ENCODE results near the gene SSX2IP. TPM values are rescaled to one million over a fixed set of nuclear protein-coding genes. Genes with fewer than 3 reads are reported as not detected.
"Not testable (repeated sequence)": the region's sequence is repeated elsewhere in the genome, so short reads cannot be mapped to it uniquely, and the experiment has no call there.

Gene SSX2IP
- total RNA-seq, 1 donor from 2014 or later: 6.1 TPM

DNA sequence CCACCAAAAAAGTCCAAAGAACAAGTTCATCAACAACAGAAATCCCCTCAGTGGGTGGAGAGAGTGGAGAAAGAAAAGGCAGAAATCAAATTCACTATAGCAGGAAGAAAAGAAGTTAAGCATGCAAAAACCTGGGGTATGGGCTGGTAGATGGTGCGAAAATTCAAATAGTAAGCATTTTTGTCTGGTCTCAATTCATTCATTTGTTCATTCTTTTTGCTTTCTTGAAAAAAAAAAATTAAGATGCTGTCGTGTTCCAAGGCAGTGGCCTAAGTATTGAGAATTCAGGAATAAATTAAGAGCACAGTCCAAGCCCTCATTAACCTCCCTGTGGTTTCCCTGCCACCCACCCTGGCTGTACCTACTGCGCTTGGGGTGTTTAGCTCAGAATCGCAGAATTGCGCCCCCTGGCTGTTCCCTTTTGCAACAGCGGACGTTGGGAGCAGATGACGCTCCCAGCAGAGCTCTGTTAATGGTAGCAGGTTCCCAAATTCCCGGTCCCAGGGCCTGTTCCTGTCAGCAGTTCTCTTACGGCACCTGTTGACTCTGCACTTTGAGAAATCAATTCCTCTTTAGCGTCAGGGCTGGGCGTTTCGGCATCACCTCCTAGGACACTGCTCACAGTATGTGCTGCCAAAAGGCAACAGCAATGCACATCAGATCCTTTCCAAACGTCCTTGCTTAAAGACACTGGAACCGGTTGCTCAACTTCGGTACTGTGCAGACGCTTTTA is 34.0 kb upstream of the SSX2IP start:
- no peak for DNase-seq (ENCODE audit: low spot score)
- no peak overlapping the region for H3K27ac Mint-ChIP-seq (ENCODE audit: unreplicated experiment)

DNA sequence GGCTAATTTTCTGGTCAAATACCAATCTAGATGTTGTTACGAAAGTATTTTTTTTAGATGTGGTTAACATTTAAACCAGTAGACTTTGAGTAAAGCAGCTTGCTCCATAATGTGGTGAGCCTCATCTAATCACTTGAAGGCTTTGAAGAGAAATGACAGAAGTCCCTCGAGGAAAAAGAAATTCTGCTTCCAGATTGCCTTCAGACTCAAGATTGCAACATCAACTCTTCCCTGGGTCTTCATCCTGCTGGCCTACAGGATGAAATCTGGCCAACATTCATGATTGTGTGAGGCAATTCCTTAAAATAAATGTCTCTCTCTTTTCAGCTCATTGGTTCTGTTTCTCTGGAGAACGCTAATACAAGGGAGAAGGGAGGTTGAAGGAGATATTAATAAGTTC is 32.5 kb upstream of the SSX2IP start:
- Mint-ChIP-seq H3K9me3 (ENCODE audit: low read depth) (peaks cover 2% of the 10 kb centered on the region), H3K27ac (ENCODE audit: unreplicated experiment) (no peak overlapping the region), H3K36me3 (ENCODE audit: low read depth) (no peaks in the 10 kb centered on the region), H3K4me1 (ENCODE audit: low read depth) (peaks cover 42% of the 10 kb centered on the region), H3K4me3 (ENCODE audit: unreplicated experiment) (no peak overlapping the region), H3K27me3 (ENCODE audit: low read depth) (no peaks in the 10 kb centered on the region)
- no peak for DNase-seq (ENCODE audit: low spot score)
- TF ChIP-seq, protein P1, sequence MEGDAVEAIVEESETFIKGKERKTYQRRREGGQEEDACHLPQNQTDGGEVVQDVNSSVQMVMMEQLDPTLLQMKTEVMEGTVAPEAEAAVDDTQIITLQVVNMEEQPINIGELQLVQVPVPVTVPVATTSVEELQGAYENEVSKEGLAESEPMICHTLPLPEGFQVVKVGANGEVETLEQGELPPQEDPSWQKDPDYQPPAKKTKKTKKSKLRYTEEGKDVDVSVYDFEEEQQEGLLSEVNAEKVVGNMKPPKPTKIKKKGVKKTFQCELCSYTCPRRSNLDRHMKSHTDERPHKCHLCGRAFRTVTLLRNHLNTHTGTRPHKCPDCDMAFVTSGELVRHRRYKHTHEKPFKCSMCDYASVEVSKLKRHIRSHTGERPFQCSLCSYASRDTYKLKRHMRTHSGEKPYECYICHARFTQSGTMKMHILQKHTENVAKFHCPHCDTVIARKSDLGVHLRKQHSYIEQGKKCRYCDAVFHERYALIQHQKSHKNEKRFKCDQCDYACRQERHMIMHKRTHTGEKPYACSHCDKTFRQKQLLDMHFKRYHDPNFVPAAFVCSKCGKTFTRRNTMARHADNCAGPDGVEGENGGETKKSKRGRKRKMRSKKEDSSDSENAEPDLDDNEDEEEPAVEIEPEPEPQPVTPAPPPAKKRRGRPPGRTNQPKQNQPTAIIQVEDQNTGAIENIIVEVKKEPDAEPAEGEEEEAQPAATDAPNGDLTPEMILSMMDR (IDR thresholded peaks at IDR 0.05): no peak

More for the DNA sequence above, 34.0 kb upstream of the SSX2IP start:
- Mint-ChIP-seq H3K4me3 (ENCODE audit: unreplicated experiment) (no peak overlapping the region), H3K9me3 (ENCODE audit: low read depth) (peaks cover 2% of the 10 kb centered on the region), H3K27me3 (ENCODE audit: low read depth) (no peaks in the 10 kb centered on the region), H3K36me3 (ENCODE audit: low read depth) (no peaks in the 10 kb centered on the region), H3K4me1 (ENCODE audit: low read depth) (peaks cover 48% of the 10 kb centered on the region)
- TF ChIP-seq, protein P1 (IDR thresholded peaks at IDR 0.05): peak; percentile 53

DNA sequence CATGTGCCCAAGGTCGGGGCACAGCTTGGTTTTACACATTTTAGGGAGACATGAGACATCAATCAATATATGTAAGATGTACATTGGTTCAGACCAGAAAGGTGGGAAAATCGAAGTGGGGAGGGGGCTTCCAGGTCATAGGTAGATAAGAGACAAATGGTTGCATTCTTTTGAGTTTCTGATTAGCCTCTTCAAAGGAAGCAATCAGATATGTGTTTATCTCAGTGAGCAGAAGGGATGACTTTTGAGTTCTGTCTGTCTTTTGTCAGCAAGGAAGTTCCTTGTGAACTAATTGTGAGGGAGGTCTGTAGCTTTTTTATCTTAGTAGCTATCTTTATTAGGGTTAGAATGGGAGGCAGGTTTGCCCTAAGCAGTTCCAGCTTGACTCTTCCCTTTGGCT is 31.6 kb upstream of the SSX2IP start:
- peaks cover 33% of the 10 kb centered on the region for H3K4me1 Mint-ChIP-seq (ENCODE audit: low read depth)
- H3K4me3 Mint-ChIP-seq (ENCODE audit: unreplicated experiment); DNase-seq (ENCODE audit: low spot score); H3K27me3 Mint-ChIP-seq (ENCODE audit: low read depth); H3K36me3 Mint-ChIP-seq (ENCODE audit: low read depth); H3K9me3 Mint-ChIP-seq (ENCODE audit: low read depth); H3K27ac Mint-ChIP-seq (ENCODE audit: unreplicated experiment): not testable (repeated sequence)

DNA sequence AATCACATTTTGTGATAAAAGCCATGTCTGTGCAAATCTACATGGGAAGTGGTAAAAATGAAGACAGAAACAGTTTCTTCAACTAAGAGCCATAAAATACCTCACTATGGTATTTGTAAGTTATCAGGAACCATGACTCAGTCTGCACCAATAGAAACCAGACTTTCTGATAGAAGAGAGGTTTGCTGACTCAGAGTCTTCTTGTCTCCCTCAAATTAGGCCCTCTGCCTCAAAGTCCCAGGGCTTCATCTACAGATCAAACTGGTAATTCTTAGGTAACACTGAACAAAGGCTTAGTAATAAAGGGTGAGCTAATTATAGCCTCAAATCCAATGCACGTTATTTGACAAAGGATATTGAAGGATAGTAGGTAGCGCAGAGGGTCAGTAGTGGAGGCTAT is 30.9 kb upstream of the SSX2IP start:
- H3K27ac Mint-ChIP-seq (ENCODE audit: unreplicated experiment): no peak overlapping the region
- H3K27me3 Mint-ChIP-seq (ENCODE audit: low read depth): no peaks in the 10 kb centered on the region
- no peaks in the 10 kb centered on the region for H3K36me3 Mint-ChIP-seq (ENCODE audit: low read depth)
- no peak overlapping the region for H3K4me3 Mint-ChIP-seq (ENCODE audit: unreplicated experiment)
- peaks cover 2% of the 10 kb centered on the region for H3K9me3 Mint-ChIP-seq (ENCODE audit: low read depth)
- no peak for DNase-seq (ENCODE audit: low spot score)
- TF ChIP-seq, protein P1 (IDR thresholded peaks at IDR 0.05): no peak
- peaks cover 26% of the 10 kb centered on the region for H3K4me1 Mint-ChIP-seq (ENCODE audit: low read depth)

DNA sequence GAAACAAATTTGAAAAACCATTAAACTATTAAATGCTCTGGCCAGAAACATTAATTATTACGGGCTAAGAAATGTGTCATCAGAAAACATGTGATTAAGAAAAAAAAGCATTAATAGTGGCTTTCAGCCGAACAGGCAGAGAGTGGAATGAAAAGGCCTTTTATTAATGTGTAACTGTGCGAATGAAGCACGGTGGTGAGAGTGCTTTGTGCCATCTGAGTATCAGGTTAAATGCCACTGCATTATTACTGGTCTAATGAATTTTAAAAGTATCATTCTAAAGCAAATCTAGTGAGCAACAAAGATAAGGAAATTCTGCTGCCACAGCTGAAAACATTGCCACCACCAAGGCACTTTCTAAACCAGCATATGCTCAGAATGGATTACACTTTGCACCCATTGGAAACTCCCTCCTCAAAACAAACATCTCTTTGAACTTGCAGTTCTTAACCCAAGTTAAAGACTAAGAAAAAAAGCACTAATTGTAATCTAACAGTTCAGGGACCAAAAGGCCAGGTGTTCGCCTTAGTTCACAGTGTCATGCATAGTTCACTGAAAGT is 30.0 kb upstream of the SSX2IP start:
- no peak for DNase-seq (ENCODE audit: low spot score)
- Mint-ChIP-seq H3K27ac (ENCODE audit: unreplicated experiment) (peak overlapping the region; percentile 5), H3K36me3 (ENCODE audit: low read depth) (no peaks in the 10 kb centered on the region), H3K9me3 (ENCODE audit: low read depth) (peaks cover 2% of the 10 kb centered on the region), H3K4me1 (ENCODE audit: low read depth) (peaks cover 21% of the 10 kb centered on the region), H3K4me3 (ENCODE audit: unreplicated experiment) (no peak overlapping the region), H3K27me3 (ENCODE audit: low read depth) (no peaks in the 10 kb centered on the region)
- TF ChIP-seq, protein P1 (IDR thresholded peaks at IDR 0.05): no peak
